ENCODE data around the gene CPN2. TPM values are rescaled to one million over a fixed set of nuclear protein-coding genes. Genes with fewer than 3 reads are reported as not detected.

The CPN2 gene
- total and polyA plus RNA-seq, 2 of the 8 experiments (the other 6 are each of a cell fraction or from before 2014, with no cell fraction given): 0.03 TPM; not detected in 1

- no peak for TF ChIP-seq RNF2 (IDR thresholded peaks at IDR 0.05; ENCODE audit: borderline replicate concordance, low read depth, low read length, missing control alignments, poor library complexity, severe bottlenecking)
These were observed 35.2 kb downstream of the CPN2 start (continued) for GRCh38 chr3:194315965-194316361.

Data from H1 (cell line).